Adrenal gland (tissue), 5 donors: ENCODE data around the gene AJM1.

Source experiments
- CTCF ChIP-seq, 6 experiments: fragments of 450-650 bp in 4 of 6; fragments of 200-600 bp in 2 of 6; sonication (generic) in 1 of 6; IDR thresholded peaks; 1 replicate in 5 of 6; 2 replicates in 1 of 6; pipeline versions ENCODE4 v1.5.1 to v1.8.0; 2016 to 2021; ENCODE audit warnings: antibody characterized with exemption in 6 of 6, mild to moderate bottlenecking in 2 of 6, moderate library complexity in 1 of 6
- POLR2A ChIP-seq, 2 donors: fragments of 450-650 bp; IDR thresholded peaks; one replicate each; pipeline ENCODE4 v1.6.1; 2017; ENCODE audit warnings: antibody characterized with exemption in 2 of 2, mild to moderate bottlenecking in 2 of 2, moderate library complexity in 1 of 2
- donor health status: DM: no; HTN: no; CAD: no.

GRCh38 chr9:136856079-136856476, 13.8 kb downstream of the AJM1 start:
- TF ChIP-seq CTCF (IDR thresholded peaks at IDR 0.05), result no peak
- TF ChIP-seq POLR2A (IDR thresholded peaks at IDR 0.05), result no peak
